Hematopoietic multipotent progenitor cell treated with erythropoietin and hydrocortisone succinate and interleukin-3 and kit ligand, for 17 days (in vitro differentiated cells): Measurements from ENCODE around the gene ZNF655.

Experiments
- DNase-seq: peaks from one replicate; pipeline ENCODE4 v3.0.0-alpha.2; 2015; ENCODE audit warnings: low spot score

Gene ZNF655

DNA sequence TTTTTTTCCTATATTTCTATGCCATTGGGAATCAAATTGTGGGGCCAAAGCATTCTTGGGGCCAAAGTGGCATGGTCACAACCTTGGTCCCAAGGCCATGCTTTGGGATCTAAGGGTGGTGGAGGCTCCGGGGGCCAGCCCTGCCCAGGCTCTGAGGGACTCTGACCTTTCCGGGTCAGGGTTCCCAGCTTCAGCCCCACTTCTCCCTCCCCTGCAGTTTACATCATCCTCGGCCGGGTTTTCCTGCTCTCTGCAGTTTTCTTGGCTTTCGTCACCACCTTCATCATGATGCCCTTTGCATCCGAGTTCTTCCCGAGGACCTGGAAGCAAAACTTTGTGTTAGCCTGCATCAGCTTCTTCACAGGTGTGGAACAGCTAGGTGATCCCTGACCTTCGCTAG is 48.1 kb downstream of the ZNF655 start:
- no peak for DNase-seq

DNA sequence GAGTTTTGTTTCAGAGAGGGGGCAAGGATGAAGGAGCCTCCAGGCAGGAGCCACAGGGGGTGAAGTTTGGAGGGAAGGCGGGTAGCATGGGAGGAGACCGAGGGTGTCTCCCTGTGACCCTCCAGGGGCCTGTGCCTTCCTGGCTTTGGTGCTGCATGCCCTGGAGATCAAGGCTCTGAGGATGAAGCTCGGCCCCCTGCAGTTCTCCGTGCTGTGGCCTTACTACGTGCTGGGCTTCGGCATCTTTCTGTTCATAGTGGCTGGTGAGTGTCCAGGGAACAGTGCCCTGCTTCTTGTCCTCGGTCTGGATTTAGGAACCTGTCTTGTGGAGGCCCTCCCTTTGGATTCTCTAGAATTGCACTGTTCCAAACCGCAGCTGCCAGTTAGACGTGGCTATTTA is 49.1 kb downstream of the ZNF655 start:
- no peak for DNase-seq

DNA sequence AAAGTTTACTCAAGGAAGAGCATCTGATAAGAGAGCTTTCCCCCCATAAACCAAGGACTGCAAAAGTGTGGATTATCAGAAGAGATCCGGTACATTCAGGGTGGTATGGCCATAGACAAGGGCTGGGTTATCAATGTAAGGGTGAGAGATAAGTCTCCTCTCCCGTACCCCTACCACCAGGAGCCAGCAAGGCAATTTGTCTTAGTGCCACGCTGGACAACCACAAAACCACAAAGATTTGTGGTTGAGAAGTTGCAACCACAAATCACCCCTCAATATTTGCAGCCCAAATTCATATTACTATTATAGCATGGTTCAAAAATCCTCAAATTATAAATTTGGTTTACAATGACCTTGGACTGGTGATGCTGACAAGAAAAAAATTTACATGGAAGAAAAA is 56.1 kb downstream of the ZNF655 start:
- no peak for DNase-seq

DNA sequence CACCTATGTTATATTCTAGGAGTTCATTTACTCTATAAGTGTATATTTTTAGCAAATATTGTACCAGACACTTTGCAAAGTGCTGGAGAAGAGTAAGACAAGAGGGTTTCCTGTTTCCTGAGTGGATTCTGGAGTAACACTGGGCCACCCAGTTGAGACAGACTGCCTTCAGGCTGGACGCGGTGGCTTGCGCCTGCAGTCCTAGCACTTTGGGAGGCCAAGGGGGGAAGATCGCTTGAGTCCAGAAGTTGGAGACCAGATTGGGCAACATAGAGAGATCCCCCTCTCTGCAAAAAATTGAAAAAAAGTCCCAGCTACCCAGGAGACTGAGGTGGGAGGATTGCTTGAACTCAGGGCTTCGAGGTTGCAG is 57.5 kb downstream of the ZNF655 start:
- DNase-seq, result no peak

GRCh38 chr7:99616359-99617191 is 58.1 kb downstream of the ZNF655 start, which contains the start of gene ZSCAN25:
Gene ZSCAN25, plus strand, starts transcription at chr7:99616946. Its CDS starts 2,661 bp downstream, at chr7:99619607.
- DNase-seq, result peak; percentile 91

DNA sequence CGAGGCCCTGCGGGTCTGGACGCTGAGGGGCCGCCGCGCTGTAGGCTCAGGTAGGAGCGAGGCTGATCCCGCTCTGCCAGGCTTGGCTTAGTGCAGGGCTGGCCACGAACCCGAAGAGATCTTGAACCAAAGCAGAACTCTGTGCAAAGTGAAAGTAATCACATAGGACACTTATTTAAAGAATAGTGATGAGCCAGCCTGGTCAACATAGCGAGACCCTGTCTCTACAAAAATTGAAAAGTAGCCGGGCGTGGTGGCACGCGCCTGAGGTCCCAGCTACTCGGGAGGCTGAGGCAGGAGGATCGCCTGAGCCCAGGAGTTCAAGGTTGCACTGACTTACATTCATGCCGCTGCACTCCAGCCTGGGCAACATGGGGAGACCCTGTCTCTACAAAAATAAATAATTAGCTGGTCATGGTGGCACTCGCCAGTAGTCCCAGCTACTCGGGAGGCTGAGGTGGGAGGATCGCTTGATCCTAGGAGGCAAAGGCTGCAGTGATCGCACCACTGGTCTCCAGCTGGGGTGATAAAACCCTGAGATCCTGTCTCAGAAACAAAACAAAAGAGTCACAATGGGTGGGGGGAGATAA is 58.8 kb downstream of the ZNF655 start:
- DNase-seq, result no peak

GRCh38 chr7:99618726-99619125 is 60.3 kb downstream of the ZNF655 start:
- no peak for DNase-seq

DNA sequence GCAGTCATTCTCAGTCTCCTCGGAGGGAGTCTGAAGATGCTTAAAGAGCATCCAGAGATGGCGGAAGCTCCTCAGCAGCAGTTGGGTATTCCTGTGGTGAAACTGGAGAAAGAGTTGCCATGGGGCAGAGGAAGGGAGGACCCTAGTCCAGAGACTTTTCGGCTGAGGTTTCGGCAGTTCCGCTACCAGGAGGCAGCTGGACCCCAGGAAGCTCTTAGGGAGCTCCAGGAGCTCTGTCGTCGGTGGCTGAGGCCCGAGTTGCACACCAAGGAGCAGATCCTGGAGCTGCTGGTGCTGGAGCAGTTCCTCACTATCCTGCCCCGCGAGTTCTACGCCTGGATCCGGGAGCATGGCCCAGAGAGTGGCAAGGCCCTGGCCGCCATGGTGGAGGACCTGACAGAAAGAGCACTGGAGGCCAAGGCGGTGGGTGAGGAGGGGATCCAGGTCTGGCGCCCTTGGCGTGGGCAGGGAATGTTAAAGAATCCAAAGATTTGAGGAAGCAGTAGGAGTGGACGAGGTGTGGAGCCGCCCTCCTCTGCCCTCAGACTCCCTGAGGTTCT is 61.2 kb downstream of the ZNF655 start:
- DNase-seq, result no peak

- DNase-seq, result no peak
These were observed 62.8 kb downstream of the ZNF655 start for GRCh38 chr7:99621271-99621670.

GRCh38 chr7:99622596-99622995 is 64.2 kb downstream of the ZNF655 start:
- no peak for DNase-seq

DNA sequence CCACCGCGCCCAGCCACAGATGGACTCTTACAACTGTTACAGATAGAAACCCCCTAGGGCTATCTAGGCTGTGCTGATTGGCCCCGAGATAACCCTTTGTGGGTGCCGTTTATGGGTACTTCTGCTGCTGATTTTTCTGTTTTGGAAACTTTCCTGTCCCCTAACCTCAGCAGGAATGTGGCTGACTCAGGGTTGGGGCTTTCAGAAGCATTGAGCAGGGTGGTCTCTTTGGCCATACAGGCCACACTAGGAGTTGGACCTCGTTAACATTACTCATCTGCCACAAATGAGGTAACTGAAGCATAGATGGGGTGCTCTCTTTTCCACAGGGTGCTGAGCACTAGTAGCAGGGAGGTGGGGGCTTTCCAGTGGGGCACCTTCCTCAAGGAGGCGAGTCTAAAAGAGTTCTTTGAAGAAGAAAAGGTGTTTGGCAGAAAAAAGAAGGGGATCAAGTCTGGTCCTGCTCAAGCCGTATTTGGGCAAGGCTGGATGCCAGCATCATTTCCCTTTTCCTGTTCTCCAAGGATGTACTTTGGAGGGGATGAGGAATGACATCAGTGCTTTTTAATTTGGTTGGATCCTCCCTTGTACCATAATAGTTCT is 64.8 kb downstream of the ZNF655 start:
- no peak for DNase-seq

GRCh38 chr7:99623702-99624447 is 65.4 kb downstream of the ZNF655 start:
- DNase-seq, result no peak

DNA sequence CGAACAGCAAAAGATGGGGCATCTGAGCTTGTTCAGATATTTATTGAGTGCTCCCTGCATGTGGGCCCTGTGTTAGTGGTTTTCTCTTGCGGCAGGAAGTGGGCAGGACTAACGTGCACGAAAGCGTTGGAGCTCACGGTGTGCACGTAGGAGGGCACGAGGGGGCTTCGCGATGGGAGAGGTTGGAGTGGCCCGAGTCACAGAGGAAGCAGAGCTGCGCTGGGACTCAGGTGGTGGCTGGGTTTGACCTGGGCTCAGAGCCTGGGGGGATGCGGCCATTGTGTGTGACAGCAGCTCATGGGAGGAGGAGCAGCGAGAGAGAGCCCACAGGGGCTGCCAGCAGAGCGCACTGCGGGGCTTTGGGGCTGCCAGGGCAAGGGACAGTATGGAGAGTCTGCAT is 66.0 kb downstream of the ZNF655 start:
- no peak for DNase-seq

DNA sequence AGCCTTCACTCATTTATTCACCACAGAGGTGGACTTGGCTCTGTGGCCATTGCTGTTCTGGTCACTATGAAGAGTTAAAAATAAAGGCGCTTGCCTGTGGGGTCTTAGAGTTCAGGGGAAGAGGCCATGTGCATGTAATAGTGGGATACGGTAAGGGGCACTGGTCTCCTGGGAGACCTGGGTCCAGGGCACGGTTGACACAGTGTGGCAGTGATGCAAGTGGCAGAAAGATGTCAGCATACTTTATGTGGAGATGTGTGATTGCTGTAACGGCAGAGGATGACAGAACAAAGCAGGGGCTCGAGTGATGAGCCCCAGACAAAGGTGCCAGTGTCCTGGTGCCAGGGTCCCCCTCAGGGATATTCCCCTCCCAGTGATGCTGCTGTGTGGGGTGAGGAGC is 66.9 kb downstream of the ZNF655 start:
- no peak for DNase-seq

DNA sequence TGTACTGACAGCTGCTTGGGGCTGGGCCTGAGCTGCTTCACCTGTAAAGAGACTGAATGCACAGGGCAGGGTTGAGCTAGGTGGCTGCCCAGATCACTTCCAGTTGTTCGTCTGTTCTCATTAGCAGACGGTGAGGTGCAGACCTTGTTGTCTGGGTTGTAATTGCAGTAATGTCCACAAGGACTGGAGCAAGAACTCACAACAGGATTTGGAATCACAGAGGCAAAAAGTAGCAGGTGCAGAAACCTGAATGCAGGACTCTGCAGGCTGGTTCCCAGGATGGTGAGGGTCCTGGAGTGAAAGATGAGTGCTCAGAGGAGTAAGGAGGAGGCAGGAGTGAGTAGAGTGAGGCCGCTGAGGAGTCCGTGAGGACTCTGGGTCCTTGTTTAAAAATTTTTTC is 67.5 kb downstream of the ZNF655 start:
- DNase-seq, result no peak
